Right lobe of liver (tissue), 4 donors: Measurements from ENCODE around the gene RNF141.

Experiments used
- CTCF ChIP-seq, 4 donors: fragments of 200-600 bp in 3 of 4; fragments of 450-650 bp in 1 of 4; IDR thresholded peaks; one replicate each; pipeline versions ENCODE4 v1.5.1 to v1.8.0; 2016 to 2022; ENCODE audit warnings: antibody characterized with exemption in 4 of 4, mild to moderate bottlenecking in 2 of 4
- POLR2A ChIP-seq: fragments of 450-650 bp; IDR thresholded peaks from one replicate; pipeline ENCODE4 v1.6.1; 2017; ENCODE audit warnings: antibody characterized with exemption, mild to moderate bottlenecking
- donor health status: DM: no; HTN: no; CAD: no.
- donor health status: DM: no; HTN: no; CAD: no.
- donor health status: DM: no; HTN: yes; CAD: no.

GRCh38 chr11:10478574-10479550 is 62.1 kb downstream of the RNF141 start:
- TF ChIP-seq CTCF (IDR thresholded peaks at IDR 0.05): no peak
- TF ChIP-seq POLR2A: no peak
